HCT116 (cell line): ENCODE results near the gene FGF13. TPM values are rescaled to one million over a fixed set of nuclear protein-coding genes. Genes with fewer than 3 reads are reported as not detected.

Experiments used
- ATAC-seq: fragments of 200-7000 bp; cut with Tn5 transposase; 2 replicates; pipeline ENCODE4 v1.9.1; 2020; ENCODE audit warnings: mild to moderate bottlenecking, moderate library complexity
- BruUV-seq: library from RNA; stranded (reverse); fragments of 400-500 nt; replicated peaks from 2 replicates; lab custom pipeline; 2021; lab: Mats Ljungman, UMichigan
- CTCF ChIA-PET: fragments of 300-600 bp; sonication (Branson Sonifier 250); formaldehyde crosslinking; loops from one replicate; lab custom pipeline; 2021; ENCODE audit warnings: antibody characterized with exemption; lab: Charles Lee
- POLR2A ChIA-PET: fragments of 300-600, 350-600 bp; sonication (Branson Sonifier 250); formaldehyde crosslinking; loops from one replicate; lab custom pipeline; 2021; ENCODE audit warnings: antibody characterized with exemption; lab: Charles Lee
- RAD21 ChIA-PET, 2 experiments: fragments of 300-600 bp; sonication (Branson Sonifier 250); formaldehyde crosslinking; loops; one replicate each; lab custom pipeline; 2023; ENCODE audit warnings: low total read pairs in 2 of 2; ENCODE audit not compliant: uncharacterized antibody in 2 of 2, unreplicated experiment in 2 of 2, low non-redundant PET in 1 of 2; lab: Charles Lee
- DNase-seq: peaks from one replicate; pipeline ENCODE4 v3.0.0-alpha.2; 2010; ENCODE audit warnings: low read depth, low spot score
- H2AFZ ChIP-seq: fragments of 200-600 bp; shearing (Covaris generic), sonication (generic); 2 replicates; pipeline ENCODE4 v1.6.1; 2017; ENCODE audit warnings: low read depth, mixed run types, mixed read lengths, antibody characterized with exemption, low read length; ENCODE audit not compliant: poor library complexity, severe bottlenecking
- H3K27ac ChIP-seq: 2 replicates; pipeline ENCODE4 v1.5.1; 2012; ENCODE audit warnings: low read depth, low read length
- H3K27me3 ChIP-seq: fragments of 200-600 bp; sonication (generic); 2 replicates; pipeline ENCODE4 v1.6.1; 2016; ENCODE audit warnings: mixed run types, low read length, mixed read lengths; ENCODE audit not compliant: insufficient read depth
- H3K36me3 ChIP-seq, 2 experiments: fragments of 200-500 bp in 1 of 2; fragments of 200-600 bp in 1 of 2; sonication (Bioruptor generic) in 1 of 2; sonication (generic) in 1 of 2; 2 replicates each; pipeline versions ENCODE4 v1.5.1 to v1.6.1; 2014 to 2016; ENCODE audit warnings: low read length in 2 of 2, inconsistent platforms in 1 of 2, mixed read lengths in 1 of 2, mixed run types in 1 of 2; ENCODE audit not compliant: insufficient read depth in 2 of 2, control insufficient read depth in 1 of 2
- H3K4me1 ChIP-seq, 2 experiments: fragments of 200-600 bp in 1 of 2; sonication (generic) in 1 of 2; 2 replicates each; pipeline versions ENCODE4 v1.5.1 to v1.6.1; 2012 to 2017; ENCODE audit warnings: low read length in 2 of 2, inconsistent platforms in 1 of 2, mild to moderate bottlenecking in 1 of 2, mixed read lengths in 1 of 2, mixed run types in 1 of 2, moderate library complexity in 1 of 2; ENCODE audit not compliant: insufficient read depth in 2 of 2, control insufficient read depth in 1 of 2
- H3K4me2 ChIP-seq: fragments of 200-600 bp; sonication (generic); 2 replicates; pipeline ENCODE4 v1.6.1; 2017; ENCODE audit warnings: mixed run types, low read length, mixed read lengths
- H3K4me3 ChIP-seq, 2 experiments: fragments of 200-600 bp in 1 of 2; sonication (generic) in 1 of 2; replicated peaks in 1 of 2; 2 replicates each; pipeline ENCODE4 v1.5.1; 2011 to 2016; ENCODE audit warnings: low read length in 2 of 2, control low read depth in 1 of 2, low read depth in 1 of 2, mild to moderate bottlenecking in 1 of 2, mixed read lengths in 1 of 2, mixed run types in 1 of 2
- H3K79me2 ChIP-seq: fragments of 200-600 bp; sonication (generic); 2 replicates; pipeline ENCODE4 v1.6.1; 2017; ENCODE audit warnings: mild to moderate bottlenecking, mixed run types, low read length, moderate library complexity, mixed read lengths; ENCODE audit not compliant: insufficient read depth
- H3K9ac ChIP-seq: fragments of 200-600 bp; sonication (generic); 2 replicates; pipeline ENCODE4 v1.6.1; 2016; ENCODE audit warnings: low read length, mixed read lengths
- H3K9me2 ChIP-seq: fragments of 200-600 bp; sonication (generic), shearing (Covaris generic); 2 replicates; pipeline ENCODE4 v1.6.1; 2017; ENCODE audit warnings: mixed run types, mild to moderate bottlenecking, moderate library complexity; ENCODE audit not compliant: insufficient read depth
- H3K9me3 ChIP-seq, 2 experiments: fragments of 200-500 bp in 1 of 2; fragments of 200-600 bp in 1 of 2; sonication (Bioruptor generic) in 1 of 2; sonication (generic) in 1 of 2; 2 replicates each; pipeline ENCODE4 v1.6.1; 2014 to 2017; ENCODE audit warnings: low read length in 2 of 2, mixed read lengths in 2 of 2, inconsistent platforms in 1 of 2, low read depth in 1 of 2, mild to moderate bottlenecking in 1 of 2, mixed run types in 1 of 2, moderate library complexity in 1 of 2; ENCODE audit not compliant: control insufficient read depth in 1 of 2, insufficient read depth in 1 of 2
- H4K20me1 ChIP-seq: fragments of 200-600 bp; sonication (generic), shearing (Covaris generic); 2 replicates; pipeline ENCODE4 v1.6.1; 2017; ENCODE audit warnings: mixed run types, mild to moderate bottlenecking, moderate library complexity; ENCODE audit not compliant: insufficient read depth
- CBX3 ChIP-seq: IDR thresholded peaks from 2 replicates; pipeline ENCODE4 v1.6.1; 2012; ENCODE audit warnings: low read depth
- EGR1 ChIP-seq: IDR thresholded peaks from 2 replicates; pipeline ENCODE4 v1.6.1; 2012; ENCODE audit warnings: low read depth
- ELF1 ChIP-seq: IDR thresholded peaks from 2 replicates; pipeline ENCODE4 v1.6.1; 2012; ENCODE audit warnings: low read depth, borderline replicate concordance
- EZH2 ChIP-seq: fragments of 200-600 bp; sonication (generic); IDR thresholded peaks from 2 replicates; pipeline ENCODE4 v1.6.1; 2017; ENCODE audit warnings: antibody characterized with exemption, mixed run types
- EZH2phosphoT487 ChIP-seq: fragments of 200-600 bp; IDR thresholded peaks from 2 replicates; pipeline ENCODE4 v1.6.1; 2018; ENCODE audit warnings: antibody characterized with exemption, borderline replicate concordance
- FOSL1 ChIP-seq: IDR thresholded peaks from 2 replicates; pipeline ENCODE4 v1.6.1; 2012; ENCODE audit warnings: low read depth
- JUND ChIP-seq: IDR thresholded peaks from 2 replicates; pipeline ENCODE4 v1.6.1; 2012
- POLR2A ChIP-seq: IDR thresholded peaks from 2 replicates; pipeline ENCODE4 v1.7.0; 2011; ENCODE audit warnings: borderline replicate concordance; ENCODE audit not compliant: insufficient read depth, insufficient read length; ENCODE audit errors: extremely low read depth
- POLR2AphosphoS5 ChIP-seq: IDR thresholded peaks from 2 replicates; pipeline ENCODE4 v1.6.1; 2011; ENCODE audit warnings: mild to moderate bottlenecking, low read depth, low read length, moderate library complexity
- SIN3A ChIP-seq: IDR thresholded peaks from 2 replicates; pipeline ENCODE4 v1.6.1; 2012; ENCODE audit warnings: low read depth
- SP1 ChIP-seq: IDR thresholded peaks from 2 replicates; pipeline ENCODE4 v1.6.1; 2012; ENCODE audit warnings: low read depth
- SRF ChIP-seq: IDR thresholded peaks from 2 replicates; pipeline ENCODE4 v1.6.1; 2012; ENCODE audit warnings: low read depth
- TCF7L2 ChIP-seq: IDR thresholded peaks from 2 replicates; pipeline ENCODE4 v1.7.0; 2011; ENCODE audit warnings: borderline replicate concordance, inconsistent platforms; ENCODE audit not compliant: insufficient read depth, insufficient read length; ENCODE audit errors: extremely low read depth
- YY1 ChIP-seq: IDR thresholded peaks from 2 replicates; pipeline ENCODE4 v1.6.1; 2011; ENCODE audit warnings: low read length, low read depth, moderate library complexity, mild to moderate bottlenecking; ENCODE audit not compliant: insufficient replicate concordance; ENCODE audit errors: extremely low read depth
- ZFX ChIP-seq: fragments of 450-650 bp; IDR thresholded peaks from 2 replicates; pipeline ENCODE4 v1.6.1; 2017
- ZNF274 ChIP-seq: fragments of 200-500 bp; sonication (Bioruptor generic); IDR thresholded peaks from 2 replicates; pipeline ENCODE4 v1.6.1; 2014; ENCODE audit warnings: mild to moderate bottlenecking, low read depth, low read length, inconsistent platforms
- intact Hi-C: fragments of 100-400 bp; cut with micrococcal nuclease; formaldehyde crosslinking; loops from 2 replicates; pipeline ENCODE4 v1.10.0; 2022
- total RNA-seq: library from RNA; stranded (reverse); gene quantifications from one replicate; pipeline ENCODE4 v1.2.1, GENCODE V29; 2021; ENCODE audit not compliant: unreplicated experiment
- TF ChIP-seq, protein P1 (sequence below): IDR thresholded peaks from 2 replicates; pipeline ENCODE4 v1.6.1; 2012; ENCODE audit warnings: low read depth
- TF ChIP-seq, protein P2 (sequence below), 3 experiments: fragments of 200-600 bp in 1 of 3; sonication (generic) in 1 of 3; IDR thresholded peaks in 2 of 3; conservative IDR thresholded peaks in 1 of 3; 2 replicates each; pipeline ENCODE4 v1.5.1; 2012 to 2017; ENCODE audit warnings: low read depth in 2 of 3, low read length in 2 of 3, antibody characterized with exemption in 1 of 3, borderline replicate concordance in 1 of 3, control low read depth in 1 of 3, mild to moderate bottlenecking in 1 of 3, mixed read lengths in 1 of 3, mixed run types in 1 of 3, moderate library complexity in 1 of 3; ENCODE audit not compliant: insufficient read depth in 1 of 3

FGF13 gene
- total RNA-seq, 1 experiment from 2014 or later: 0.02 TPM

DNA sequence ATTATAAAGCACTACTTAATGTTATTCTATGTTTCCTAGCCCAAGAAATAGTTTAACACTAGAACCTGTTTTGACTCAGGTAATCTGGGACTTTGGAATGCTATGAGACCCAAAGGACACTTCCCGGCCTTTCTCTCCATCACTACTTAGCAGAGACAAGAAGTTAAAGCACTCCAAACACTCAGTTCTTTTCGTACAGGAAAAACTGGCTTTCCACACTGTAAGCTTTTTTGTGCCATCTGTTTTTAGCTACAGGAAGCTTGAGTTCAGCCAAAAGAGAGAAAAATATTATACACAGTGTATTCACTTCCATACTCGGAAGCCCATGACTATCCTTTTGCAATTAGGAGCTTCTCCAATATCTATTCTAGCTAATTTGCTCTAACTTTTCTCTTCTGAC is 7.9 kb upstream of the FGF13 start:
- TF ChIP-seq ELF1 (no peak), ZFX (no peak), FOSL1 (no peak), JUND (no peak), EZH2phosphoT487 (no peak), SRF (no peak), POLR2AphosphoS5 (no peak), ZNF274 (no peak), EZH2 (no peak), SP1 (no peak), YY1 (no peak), POLR2A (no peak), EGR1 (no peak), TCF7L2 (no peak), CBX3 (no peak), SIN3A (no peak)
- TF ChIP-seq, protein P1, sequence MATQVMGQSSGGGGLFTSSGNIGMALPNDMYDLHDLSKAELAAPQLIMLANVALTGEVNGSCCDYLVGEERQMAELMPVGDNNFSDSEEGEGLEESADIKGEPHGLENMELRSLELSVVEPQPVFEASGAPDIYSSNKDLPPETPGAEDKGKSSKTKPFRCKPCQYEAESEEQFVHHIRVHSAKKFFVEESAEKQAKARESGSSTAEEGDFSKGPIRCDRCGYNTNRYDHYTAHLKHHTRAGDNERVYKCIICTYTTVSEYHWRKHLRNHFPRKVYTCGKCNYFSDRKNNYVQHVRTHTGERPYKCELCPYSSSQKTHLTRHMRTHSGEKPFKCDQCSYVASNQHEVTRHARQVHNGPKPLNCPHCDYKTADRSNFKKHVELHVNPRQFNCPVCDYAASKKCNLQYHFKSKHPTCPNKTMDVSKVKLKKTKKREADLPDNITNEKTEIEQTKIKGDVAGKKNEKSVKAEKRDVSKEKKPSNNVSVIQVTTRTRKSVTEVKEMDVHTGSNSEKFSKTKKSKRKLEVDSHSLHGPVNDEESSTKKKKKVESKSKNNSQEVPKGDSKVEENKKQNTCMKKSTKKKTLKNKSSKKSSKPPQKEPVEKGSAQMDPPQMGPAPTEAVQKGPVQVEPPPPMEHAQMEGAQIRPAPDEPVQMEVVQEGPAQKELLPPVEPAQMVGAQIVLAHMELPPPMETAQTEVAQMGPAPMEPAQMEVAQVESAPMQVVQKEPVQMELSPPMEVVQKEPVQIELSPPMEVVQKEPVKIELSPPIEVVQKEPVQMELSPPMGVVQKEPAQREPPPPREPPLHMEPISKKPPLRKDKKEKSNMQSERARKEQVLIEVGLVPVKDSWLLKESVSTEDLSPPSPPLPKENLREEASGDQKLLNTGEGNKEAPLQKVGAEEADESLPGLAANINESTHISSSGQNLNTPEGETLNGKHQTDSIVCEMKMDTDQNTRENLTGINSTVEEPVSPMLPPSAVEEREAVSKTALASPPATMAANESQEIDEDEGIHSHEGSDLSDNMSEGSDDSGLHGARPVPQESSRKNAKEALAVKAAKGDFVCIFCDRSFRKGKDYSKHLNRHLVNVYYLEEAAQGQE: no peak
- TF ChIP-seq, protein P2, sequence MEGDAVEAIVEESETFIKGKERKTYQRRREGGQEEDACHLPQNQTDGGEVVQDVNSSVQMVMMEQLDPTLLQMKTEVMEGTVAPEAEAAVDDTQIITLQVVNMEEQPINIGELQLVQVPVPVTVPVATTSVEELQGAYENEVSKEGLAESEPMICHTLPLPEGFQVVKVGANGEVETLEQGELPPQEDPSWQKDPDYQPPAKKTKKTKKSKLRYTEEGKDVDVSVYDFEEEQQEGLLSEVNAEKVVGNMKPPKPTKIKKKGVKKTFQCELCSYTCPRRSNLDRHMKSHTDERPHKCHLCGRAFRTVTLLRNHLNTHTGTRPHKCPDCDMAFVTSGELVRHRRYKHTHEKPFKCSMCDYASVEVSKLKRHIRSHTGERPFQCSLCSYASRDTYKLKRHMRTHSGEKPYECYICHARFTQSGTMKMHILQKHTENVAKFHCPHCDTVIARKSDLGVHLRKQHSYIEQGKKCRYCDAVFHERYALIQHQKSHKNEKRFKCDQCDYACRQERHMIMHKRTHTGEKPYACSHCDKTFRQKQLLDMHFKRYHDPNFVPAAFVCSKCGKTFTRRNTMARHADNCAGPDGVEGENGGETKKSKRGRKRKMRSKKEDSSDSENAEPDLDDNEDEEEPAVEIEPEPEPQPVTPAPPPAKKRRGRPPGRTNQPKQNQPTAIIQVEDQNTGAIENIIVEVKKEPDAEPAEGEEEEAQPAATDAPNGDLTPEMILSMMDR (IDR thresholded peaks at IDR 0.05 in 2 of 3, conservative IDR thresholded peaks at IDR 0.05 in 1 of 3; ENCODE audit: borderline replicate concordance in 1 of 3, insufficient read depth in 1 of 3, low read depth in 2 of 3, low read length in 2 of 3): no peak
- Histone ChIP-seq H3K9me2 (no peaks in the 10 kb centered on the region), H3K36me3 (no peaks in the 10 kb centered on the region), H3K27ac (no peak overlapping the region), H3K27me3 (no peaks in the 10 kb centered on the region), H3K4me2 (no peak overlapping the region), H3K9me3 (peaks cover 0 to 3% of the 10 kb centered on the region in 2 experiments; a peak in 1 of 4 replicates), H3K79me2 (no peaks in the 10 kb centered on the region), H2AFZ (no peak overlapping the region), H3K9ac (no peak overlapping the region), H3K4me3 (no peak overlapping the region), H3K4me1 (no peaks in the 10 kb centered on the region), H4K20me1 (no peaks in the 10 kb centered on the region)
- RAD21 ChIA-PET: no interaction called here
- BruUV-seq: no TSS peak
- intact Hi-C loops: no loop called here
- ATAC-seq: no peak
- CTCF ChIA-PET: no interaction called here
- no peak for DNase-seq
- POLR2A ChIA-PET: no interaction called here
